GM23248 (cell line): Measurements from ENCODE around the gene TMEM44.

Experiments
- EZH2 ChIP-seq: fragments of 200-600 bp; sonication (generic); IDR thresholded peaks from 2 replicates; pipeline ENCODE4 v1.6.1; 2018; ENCODE audit warnings: antibody characterized with exemption, mild to moderate bottlenecking; ENCODE audit not compliant: insufficient read depth, poor library complexity, severe bottlenecking
- EZH2phosphoT487 ChIP-seq: fragments of 200-600 bp; sonication (generic); IDR thresholded peaks from 2 replicates; pipeline ENCODE4 v1.6.1; 2018; ENCODE audit warnings: antibody characterized with exemption, moderate library complexity, mild to moderate bottlenecking, low read depth; ENCODE audit not compliant: insufficient read depth

DNA sequence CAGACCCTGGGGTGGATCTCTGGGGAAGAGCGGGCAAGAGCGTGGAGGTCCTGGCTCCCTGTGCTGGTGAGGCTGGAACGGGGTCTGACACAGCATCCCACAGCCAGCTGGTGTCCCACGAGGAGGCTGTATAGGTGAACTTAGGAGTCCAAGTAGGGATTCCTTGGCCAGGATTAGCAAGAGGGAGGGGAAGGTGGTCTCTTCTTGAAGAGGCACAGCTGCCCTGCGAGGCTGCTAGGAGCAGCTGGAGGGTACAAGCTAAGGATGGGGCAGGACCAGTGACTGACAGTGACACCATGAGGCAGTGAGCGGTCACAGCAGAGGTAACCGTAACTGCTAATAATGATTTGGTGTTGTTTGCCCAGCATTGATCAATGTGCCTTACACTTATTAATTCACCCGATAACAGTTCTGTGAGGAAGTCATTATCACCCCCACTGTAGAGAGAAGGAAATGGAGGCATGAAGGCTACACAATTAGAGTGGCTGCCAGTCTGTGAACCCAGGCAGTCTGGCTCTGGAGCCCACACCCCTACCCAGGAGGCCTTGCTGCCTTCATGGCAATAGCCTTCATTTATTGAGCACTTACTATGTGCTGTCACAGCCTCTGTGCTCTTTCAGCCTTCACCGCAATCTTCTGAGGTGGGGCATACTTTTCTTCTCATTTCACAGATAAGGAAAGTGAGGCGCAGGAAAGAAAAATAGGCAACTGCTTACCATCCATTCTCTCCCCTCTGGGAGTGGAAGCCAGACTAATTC is 59.4 kb downstream of the TMEM44 start:
- TF ChIP-seq EZH2 (no peak), EZH2phosphoT487 (no peak)
